ENCODE results near the gene PBX3. TPM values are rescaled to one million over a fixed set of nuclear protein-coding genes. Genes with fewer than 3 reads are reported as not detected.

The PBX3 gene
- total RNA-seq, 1 donor from 2014 or later: 57.7 TPM

GRCh38 chr9:125949703-125950460, 202.7 kb downstream of the PBX3 start:
- no peak for DNase-seq (ENCODE audit: low spot score)

GRCh38 chr9:125950880-125951471, 203.8 kb downstream of the PBX3 start:
- no peak for DNase-seq (ENCODE audit: low spot score)

- DNase-seq (ENCODE audit: low spot score): no peak
Observed at GRCh38 chr9:125953314-125954019, 206.3 kb downstream of the PBX3 start.

- DNase-seq (ENCODE audit: low spot score): no peak
Observed at GRCh38 chr9:125956102-125956501, 208.9 kb downstream of the PBX3 start.

- no peak for DNase-seq (ENCODE audit: low spot score)
Observed at GRCh38 chr9:125959315-125959714, 212.1 kb downstream of the PBX3 start.

GRCh38 chr9:125959951-125960619, 212.9 kb downstream of the PBX3 start:
- DNase-seq (ENCODE audit: low spot score): no peak

- no peak for DNase-seq (ENCODE audit: low spot score)
Observed at GRCh38 chr9:125960626-125961025, 213.5 kb downstream of the PBX3 start.

- no peak for DNase-seq (ENCODE audit: low spot score)
Observed at GRCh38 chr9:125961072-125961471, 213.9 kb downstream of the PBX3 start.

GRCh38 chr9:125963932-125964331, 216.8 kb downstream of the PBX3 start:
- DNase-seq (ENCODE audit: low spot score): no peak

GRCh38 chr9:125964702-125965225, 217.6 kb downstream of the PBX3 start:
- no peak for DNase-seq (ENCODE audit: low spot score)

GRCh38 chr9:125965477-125965876, 218.3 kb downstream of the PBX3 start:
- DNase-seq (ENCODE audit: low spot score): no peak

- no peak for DNase-seq (ENCODE audit: low spot score)
Observed at GRCh38 chr9:125966466-125966865, 219.3 kb downstream of the PBX3 start.

- DNase-seq (ENCODE audit: low spot score): no peak
Observed at GRCh38 chr9:125966959-125967711, 220.0 kb downstream of the PBX3 start.

GRCh38 chr9:125968714-125969374, 221.7 kb downstream of the PBX3 start:
- no peak for DNase-seq (ENCODE audit: low spot score)

GRCh38 chr9:125969462-125969861, 222.3 kb downstream of the PBX3 start:
- no peak for DNase-seq (ENCODE audit: low spot score)

GRCh38 chr9:125969868-125970267, 222.7 kb downstream of the PBX3 start:
- no peak for DNase-seq (ENCODE audit: low spot score)

GRCh38 chr9:125970340-125970739, 223.2 kb downstream of the PBX3 start:
- no peak for DNase-seq (ENCODE audit: low spot score)

GRCh38 chr9:125971050-125971449, 223.9 kb downstream of the PBX3 start:
- DNase-seq (ENCODE audit: low spot score): no peak

- DNase-seq (ENCODE audit: low spot score): no peak
Observed at GRCh38 chr9:125972012-125972729, 225.0 kb downstream of the PBX3 start.

- DNase-seq (ENCODE audit: low spot score): no peak
Observed at GRCh38 chr9:125973547-125973946, 226.4 kb downstream of the PBX3 start.

Measured in mucosa of gallbladder (tissue), 1 donor.